ENCODE results near the gene THRSP.
"Not testable (repeated sequence)": the region's sequence is repeated elsewhere in the genome, so short reads cannot be mapped to it uniquely, and the experiment has no call there.

Gene THRSP

DNA sequence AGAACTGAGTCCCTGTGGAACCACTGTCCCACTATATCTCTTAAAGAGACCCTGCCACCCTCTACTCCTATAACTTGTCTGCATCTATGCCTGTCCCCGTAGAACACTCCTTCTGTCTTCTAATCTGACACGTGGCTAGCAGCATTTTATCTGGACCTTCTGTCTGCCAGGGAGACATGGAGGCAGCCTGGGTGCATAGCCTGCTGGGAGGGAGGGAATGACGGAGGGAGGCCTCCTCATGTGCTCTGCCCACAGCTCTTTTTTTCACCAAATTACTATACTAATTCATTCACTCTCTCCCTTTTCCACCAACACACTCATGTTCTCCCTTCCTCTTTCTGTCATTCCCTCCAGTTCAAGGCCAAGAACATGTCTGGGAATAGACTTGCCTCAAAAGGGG, 7.6 kb upstream of the THRSP start:
- no peak for DNase-seq (ENCODE audit: low read depth)
- no peak overlapping the region for H3K4me3 ChIP-seq (replicated peaks; ENCODE audit: low read depth, low read length)

DNA sequence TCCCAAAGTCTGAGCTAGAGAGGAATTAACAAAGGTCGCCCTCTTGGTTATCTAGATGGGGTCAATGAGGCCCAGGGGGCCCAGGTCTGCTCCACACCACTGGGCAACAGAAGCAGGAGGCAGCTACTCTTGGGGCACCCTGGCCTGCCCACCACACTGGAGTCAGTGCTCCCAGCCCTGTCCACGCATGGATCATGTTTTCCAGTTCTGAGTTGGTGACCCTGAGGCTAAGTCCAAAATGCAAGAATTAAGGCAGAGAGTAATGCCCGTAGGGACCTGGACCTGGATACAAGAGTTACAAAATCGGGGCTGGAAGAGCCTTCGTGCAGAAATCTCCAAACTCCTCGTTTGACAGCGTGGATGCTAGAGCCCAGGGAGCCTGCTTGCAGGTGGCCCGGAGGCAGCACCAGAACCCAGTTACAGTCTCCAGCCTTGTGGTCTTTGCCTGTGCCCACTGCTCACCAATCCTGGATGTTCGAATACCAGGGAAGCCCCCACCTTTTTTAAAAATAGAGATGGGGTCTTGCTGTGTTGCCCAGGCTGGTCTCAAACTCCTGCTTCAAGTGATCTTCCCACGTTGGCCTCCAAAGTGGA, 6.1 kb upstream of the THRSP start:
- TF ChIP-seq, protein P1, sequence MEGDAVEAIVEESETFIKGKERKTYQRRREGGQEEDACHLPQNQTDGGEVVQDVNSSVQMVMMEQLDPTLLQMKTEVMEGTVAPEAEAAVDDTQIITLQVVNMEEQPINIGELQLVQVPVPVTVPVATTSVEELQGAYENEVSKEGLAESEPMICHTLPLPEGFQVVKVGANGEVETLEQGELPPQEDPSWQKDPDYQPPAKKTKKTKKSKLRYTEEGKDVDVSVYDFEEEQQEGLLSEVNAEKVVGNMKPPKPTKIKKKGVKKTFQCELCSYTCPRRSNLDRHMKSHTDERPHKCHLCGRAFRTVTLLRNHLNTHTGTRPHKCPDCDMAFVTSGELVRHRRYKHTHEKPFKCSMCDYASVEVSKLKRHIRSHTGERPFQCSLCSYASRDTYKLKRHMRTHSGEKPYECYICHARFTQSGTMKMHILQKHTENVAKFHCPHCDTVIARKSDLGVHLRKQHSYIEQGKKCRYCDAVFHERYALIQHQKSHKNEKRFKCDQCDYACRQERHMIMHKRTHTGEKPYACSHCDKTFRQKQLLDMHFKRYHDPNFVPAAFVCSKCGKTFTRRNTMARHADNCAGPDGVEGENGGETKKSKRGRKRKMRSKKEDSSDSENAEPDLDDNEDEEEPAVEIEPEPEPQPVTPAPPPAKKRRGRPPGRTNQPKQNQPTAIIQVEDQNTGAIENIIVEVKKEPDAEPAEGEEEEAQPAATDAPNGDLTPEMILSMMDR (IDR thresholded peaks at IDR 0.05; ENCODE audit: low read length, missing control alignments): no peak
- H3K4me3 ChIP-seq (replicated peaks; ENCODE audit: low read depth, low read length): no peak overlapping the region
- no peak for DNase-seq (ENCODE audit: low read depth)

More for the DNA sequence above, 7.6 kb upstream of the THRSP start:
- TF ChIP-seq, protein P1 (IDR thresholded peaks at IDR 0.05; ENCODE audit: low read length, missing control alignments): no peak

DNA sequence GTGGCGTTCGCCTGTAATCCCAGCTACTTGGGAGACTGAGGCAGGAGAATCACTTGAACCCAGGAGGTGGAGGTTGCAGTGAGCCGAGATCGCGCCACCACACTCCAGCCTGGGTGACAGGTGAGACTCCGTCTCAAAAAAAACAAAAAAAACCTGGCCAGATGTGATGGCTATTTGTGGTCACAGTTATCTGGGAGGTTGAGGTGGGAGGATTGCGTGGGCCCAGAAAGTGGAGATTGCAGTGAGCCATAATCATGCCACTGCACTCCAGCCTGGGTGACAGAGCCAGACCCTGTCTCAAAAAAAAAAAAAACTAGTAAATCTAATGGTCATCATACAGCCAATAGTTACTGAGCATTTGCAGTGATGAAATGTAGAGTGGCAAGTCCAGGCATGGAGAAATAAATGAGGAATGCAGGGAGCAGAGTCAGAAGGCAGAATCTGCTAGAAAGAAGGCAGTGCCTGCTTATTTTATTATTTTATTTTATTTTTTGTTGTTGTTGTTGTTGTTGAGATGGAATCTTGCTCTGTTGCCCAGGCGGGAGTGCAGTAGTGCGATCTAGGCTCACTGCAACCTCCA, 3.8 kb upstream of the THRSP start:
- H3K4me3 ChIP-seq (replicated peaks; ENCODE audit: low read depth, low read length); DNase-seq (ENCODE audit: low read depth): not testable (repeated sequence)

DNA sequence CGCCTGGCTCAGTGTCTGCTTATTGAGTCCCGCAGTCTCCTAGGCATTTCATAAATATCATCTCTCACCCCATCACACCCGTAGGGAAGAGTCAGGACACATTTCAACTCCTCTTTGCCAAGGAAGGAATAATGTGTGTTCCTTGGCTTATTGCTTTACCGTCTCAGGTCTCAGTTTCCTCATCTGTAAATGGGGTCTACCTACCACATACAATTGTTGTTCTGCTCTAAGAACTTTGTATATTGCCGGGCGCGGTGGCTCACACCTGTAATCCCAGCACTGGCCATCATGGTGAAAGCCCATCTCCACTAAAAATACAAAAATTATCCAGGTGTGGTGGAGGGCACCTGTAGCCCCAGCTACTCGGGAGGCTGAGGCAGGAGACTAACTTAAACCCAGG, 3.1 kb upstream of the THRSP start:
- TF ChIP-seq, protein P1 (IDR thresholded peaks at IDR 0.05; ENCODE audit: low read length, missing control alignments): no peak
- H3K4me3 ChIP-seq (replicated peaks; ENCODE audit: low read depth, low read length): no peak overlapping the region
- DNase-seq (ENCODE audit: low read depth): no peak

DNA sequence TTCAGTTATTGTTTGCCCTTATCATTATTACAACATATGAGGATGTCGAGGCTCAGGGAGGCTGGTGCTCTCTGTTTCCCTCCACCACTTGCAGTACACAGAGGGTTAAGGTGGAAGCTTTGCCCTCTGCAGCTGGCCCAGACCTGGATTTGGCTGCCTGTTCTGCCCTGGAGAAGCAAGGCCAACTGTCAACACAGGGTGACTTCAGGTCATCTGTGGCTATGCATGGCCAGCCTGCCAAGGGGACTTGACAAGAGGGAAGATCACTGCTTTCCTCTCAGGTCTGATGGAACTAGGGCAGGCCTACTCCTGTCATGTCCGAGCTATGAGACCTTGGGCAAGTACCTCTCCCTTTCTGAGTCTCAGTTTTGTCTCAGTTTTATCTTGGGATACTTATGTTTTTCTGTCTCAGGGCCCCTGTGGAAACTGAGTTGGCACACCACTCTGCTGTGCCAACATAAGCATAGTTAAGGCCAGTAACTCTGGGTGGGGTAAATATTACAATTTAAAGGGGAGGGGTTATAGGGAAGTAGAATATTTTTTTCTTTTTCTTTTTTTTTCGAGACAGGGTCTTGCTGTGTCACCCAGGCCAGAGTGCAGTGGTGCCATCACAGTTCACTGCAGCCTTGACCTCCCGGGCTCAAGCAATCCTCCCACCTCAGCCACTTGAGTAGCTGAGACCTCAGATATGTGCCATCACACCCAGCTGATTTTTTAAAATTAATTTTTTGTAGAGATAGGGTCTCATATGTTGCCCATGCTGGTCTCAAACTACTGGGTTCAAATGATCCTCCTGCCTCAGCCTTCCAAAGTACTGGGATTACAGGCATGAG, 2.4 kb upstream of the THRSP start:
- TF ChIP-seq, protein P1 (IDR thresholded peaks at IDR 0.05; ENCODE audit: low read length, missing control alignments): no peak
- no peak overlapping the region for H3K4me3 ChIP-seq (replicated peaks; ENCODE audit: low read depth, low read length)
- peak; percentile 31 for DNase-seq (ENCODE audit: low read depth)

DNA sequence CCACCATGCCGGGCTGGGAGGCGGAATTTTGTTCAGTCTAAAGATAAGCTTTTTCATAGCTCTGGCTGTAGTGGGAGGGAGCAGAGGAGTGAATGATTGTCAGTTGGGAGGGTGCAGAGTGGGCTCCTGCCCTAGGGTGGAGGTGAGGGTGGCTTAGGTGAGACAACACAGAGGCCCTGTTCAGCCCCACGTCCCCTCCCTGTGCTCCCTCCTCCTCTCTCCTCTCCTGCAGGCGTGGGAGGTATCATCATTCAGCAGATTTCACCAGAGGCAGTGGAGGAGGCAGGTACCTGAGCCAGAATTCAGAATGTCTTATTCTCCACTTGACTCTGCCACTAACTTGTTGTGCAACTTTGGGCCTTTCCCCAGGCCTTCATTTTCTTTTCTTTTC, 1.7 kb upstream of the THRSP start:
- peak; percentile 61 for DNase-seq (ENCODE audit: low read depth)
- TF ChIP-seq, protein P1 (IDR thresholded peaks at IDR 0.05; ENCODE audit: low read length, missing control alignments): no peak
- no peak overlapping the region for H3K4me3 ChIP-seq (replicated peaks; ENCODE audit: low read depth, low read length)

DNA sequence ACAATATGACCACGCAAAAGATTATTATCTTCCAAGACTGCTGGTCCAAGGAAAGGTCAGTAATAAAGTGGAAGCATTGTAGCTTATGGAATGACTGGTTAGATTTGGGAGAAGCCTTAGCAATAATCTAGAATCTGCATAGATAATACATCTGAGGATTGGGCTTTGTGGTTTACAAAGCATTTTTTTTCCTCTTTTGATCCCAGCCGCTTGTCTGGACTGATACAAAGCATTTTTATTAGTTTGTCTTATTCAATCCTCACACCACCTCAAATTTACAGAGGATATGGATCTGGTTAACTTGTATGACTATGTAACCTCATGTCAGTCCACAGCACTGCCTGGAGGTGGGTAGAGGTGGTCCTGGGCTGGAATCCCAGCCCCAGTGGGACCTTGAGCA, 990 bp upstream of the THRSP start:
- H3K4me3 ChIP-seq (replicated peaks; ENCODE audit: low read depth, low read length): no peak overlapping the region
- no peak for DNase-seq (ENCODE audit: low read depth)
- TF ChIP-seq, protein P1 (IDR thresholded peaks at IDR 0.05; ENCODE audit: low read length, missing control alignments): no peak

Data from fibroblast of pulmonary artery (primary cell).